Glutamatergic neuron (in vitro differentiated cells): ENCODE results near the gene TULP3. TPM values are rescaled to one million over a fixed set of nuclear protein-coding genes. Genes with fewer than 3 reads are reported as not detected.
A peak's percentile ranks its signal among the peaks of the same experiment; 100 is the strongest.
"Not testable (repeated sequence)": the region's sequence is repeated elsewhere in the genome, so short reads cannot be mapped to it uniquely, and the experiment has no call there.

Source experiments
- DNase-seq: peaks from one replicate; pipeline ENCODE4 v3.0.0; 2022
- H3K27ac Mint-ChIP-seq: one replicate; pipeline ENCODE4 v1.8.0; 2020; ENCODE audit warnings: mild to moderate bottlenecking, mixed read lengths, inconsistent platforms; ENCODE audit not compliant: unreplicated experiment
- H3K27me3 Mint-ChIP-seq: one replicate; pipeline ENCODE4 v1.8.0; 2020; ENCODE audit warnings: mild to moderate bottlenecking, moderate library complexity, mixed read lengths, inconsistent platforms; ENCODE audit not compliant: unreplicated experiment
- H3K36me3 Mint-ChIP-seq: one replicate; pipeline ENCODE4 v1.8.0; 2020; ENCODE audit warnings: mild to moderate bottlenecking, mixed read lengths, inconsistent platforms; ENCODE audit not compliant: unreplicated experiment
- H3K4me1 Mint-ChIP-seq: one replicate; pipeline ENCODE4 v1.8.0; 2020; ENCODE audit warnings: mild to moderate bottlenecking, low read depth, mixed read lengths, inconsistent platforms; ENCODE audit not compliant: unreplicated experiment
- H3K4me3 Mint-ChIP-seq: one replicate; pipeline ENCODE4 v1.8.0; 2020; ENCODE audit warnings: mild to moderate bottlenecking, mixed read lengths, inconsistent platforms; ENCODE audit not compliant: unreplicated experiment
- H3K9me3 Mint-ChIP-seq: one replicate; pipeline ENCODE4 v1.8.0; 2020; ENCODE audit warnings: mild to moderate bottlenecking, moderate library complexity, mixed read lengths, inconsistent platforms; ENCODE audit not compliant: unreplicated experiment
- CTCF ChIP-seq: fragments of 200-600 bp; sonication (generic); IDR thresholded peaks from one replicate; pipeline ENCODE4 v1.5.0; 2021; ENCODE audit not compliant: partially characterized antibody, unreplicated experiment
- total RNA-seq: library from RNA; stranded (reverse); fragmentation: NEBNext Ultra II Directional; extraction: Animal tissue kit (Norgen Biotek cat#: 25700); gene quantifications from one replicate; pipeline ENCODE4 v1.2.1, GENCODE V29; 2021; ENCODE audit not compliant: unreplicated experiment

Gene TULP3
- total RNA-seq, 1 donor from 2014 or later, result 12.5 TPM

- Mint-ChIP-seq H3K9me3 (peaks cover 3% of the 10 kb centered on the region), H3K4me3 (no peak overlapping the region), H3K27me3 (peaks cover 2% of the 10 kb centered on the region), H3K36me3 (no peaks in the 10 kb centered on the region), H3K4me1 (no peaks in the 10 kb centered on the region), H3K27ac (no peak overlapping the region)
- no peak for TF ChIP-seq CTCF
- no peak for DNase-seq
These were observed 30.5 kb upstream of the TULP3 start for GRCh38 chr12:2860170-2860569.

- H3K9me3 Mint-ChIP-seq, result peaks cover 2% of the 10 kb centered on the region
- no peak overlapping the region for H3K27ac Mint-ChIP-seq
- H3K27me3 Mint-ChIP-seq, result peaks cover 2% of the 10 kb centered on the region
- no peak overlapping the region for H3K4me3 Mint-ChIP-seq
- TF ChIP-seq CTCF, result no peak
- no peak for DNase-seq
- H3K36me3 Mint-ChIP-seq, result no peaks in the 10 kb centered on the region
- no peaks in the 10 kb centered on the region for H3K4me1 Mint-ChIP-seq
These were observed 27.8 kb upstream of the TULP3 start for GRCh38 chr12:2862876-2863275.

- H3K9me3 Mint-ChIP-seq, H3K4me1 Mint-ChIP-seq, H3K4me3 Mint-ChIP-seq, DNase-seq, H3K27ac Mint-ChIP-seq, H3K36me3 Mint-ChIP-seq, H3K27me3 Mint-ChIP-seq: not testable (repeated sequence)
These were observed 27.3 kb upstream of the TULP3 start for GRCh38 chr12:2863402-2863801.

GRCh38 chr12:2864198-2864597 lies 26.5 kb upstream of the TULP3 start:
- H3K27ac Mint-ChIP-seq, result no peak overlapping the region
- TF ChIP-seq CTCF, result no peak
- H3K4me1 Mint-ChIP-seq, result no peaks in the 10 kb centered on the region
- H3K27me3 Mint-ChIP-seq, result peaks cover 2% of the 10 kb centered on the region
- H3K9me3 Mint-ChIP-seq, result peaks cover 2% of the 10 kb centered on the region
- no peaks in the 10 kb centered on the region for H3K36me3 Mint-ChIP-seq
- no peak overlapping the region for H3K4me3 Mint-ChIP-seq
- DNase-seq, result no peak

GRCh38 chr12:2868986-2869632 lies 21.6 kb upstream of the TULP3 start:
- not testable (repeated sequence) for H3K36me3 Mint-ChIP-seq, H3K27ac Mint-ChIP-seq, DNase-seq, H3K9me3 Mint-ChIP-seq, H3K4me1 Mint-ChIP-seq, H3K27me3 Mint-ChIP-seq, H3K4me3 Mint-ChIP-seq

GRCh38 chr12:2876431-2877046 lies 14.2 kb upstream of the TULP3 start:
- H3K27ac Mint-ChIP-seq, result no peak overlapping the region

More at GRCh38 chr12:2876431-2877046, 14.2 kb upstream of the TULP3 start:
- Mint-ChIP-seq H3K4me3 (peak overlapping the region; percentile 58), H3K27me3 (no peaks in the 10 kb centered on the region), H3K36me3 (no peaks in the 10 kb centered on the region), H3K4me1 (peaks cover 9% of the 10 kb centered on the region), H3K9me3 (peaks cover 6% of the 10 kb centered on the region)
- no peak for DNase-seq
- TF ChIP-seq CTCF, result no peak
